IPS DF 6.9 (cell line): ENCODE measurements around the gene ASAP2.

Experiments used
- DNase-seq: peaks from one replicate; pipeline ENCODE4 v3.0.0-alpha.2; 2013; ENCODE audit warnings: low read depth, low spot score
- H3K27ac ChIP-seq: one replicate; pipeline ENCODE4 v1.5.1; 2013; ENCODE audit warnings: low read length, control low read depth
- H3K27me3 ChIP-seq: 2 replicates; pipeline ENCODE4 v1.6.1; 2013; ENCODE audit warnings: mild to moderate bottlenecking, low read length; ENCODE audit not compliant: control insufficient read depth, insufficient read depth
- H3K36me3 ChIP-seq: 2 replicates; pipeline ENCODE4 v1.6.1; 2013; ENCODE audit warnings: low read length; ENCODE audit not compliant: control insufficient read depth, insufficient read depth
- H3K4me1 ChIP-seq: 2 replicates; pipeline ENCODE4 v1.6.1; 2013; ENCODE audit warnings: low read length; ENCODE audit not compliant: control insufficient read depth, insufficient read depth
- H3K4me3 ChIP-seq: 2 replicates; pipeline ENCODE4 v1.5.1; 2013; ENCODE audit warnings: mild to moderate bottlenecking, low read length
- H3K9me3 ChIP-seq: 2 replicates; pipeline ENCODE4 v1.6.1; 2013; ENCODE audit warnings: low read length, inconsistent platforms; ENCODE audit not compliant: control insufficient read depth, insufficient read depth
- WGBS: extraction: QIAGEN DNeasy Blood & Tissue Kit; methylation state at CpG from one replicate; pipeline ENCODE4 v1.1.7; 2013; ENCODE audit warnings: mixed read lengths, missing lambda C conversion rate; ENCODE audit not compliant: insufficient read length, insufficient coverage; 5-methylcytosine and 5-hydroxymethylcytosine counted together

The ASAP2 gene

DNA sequence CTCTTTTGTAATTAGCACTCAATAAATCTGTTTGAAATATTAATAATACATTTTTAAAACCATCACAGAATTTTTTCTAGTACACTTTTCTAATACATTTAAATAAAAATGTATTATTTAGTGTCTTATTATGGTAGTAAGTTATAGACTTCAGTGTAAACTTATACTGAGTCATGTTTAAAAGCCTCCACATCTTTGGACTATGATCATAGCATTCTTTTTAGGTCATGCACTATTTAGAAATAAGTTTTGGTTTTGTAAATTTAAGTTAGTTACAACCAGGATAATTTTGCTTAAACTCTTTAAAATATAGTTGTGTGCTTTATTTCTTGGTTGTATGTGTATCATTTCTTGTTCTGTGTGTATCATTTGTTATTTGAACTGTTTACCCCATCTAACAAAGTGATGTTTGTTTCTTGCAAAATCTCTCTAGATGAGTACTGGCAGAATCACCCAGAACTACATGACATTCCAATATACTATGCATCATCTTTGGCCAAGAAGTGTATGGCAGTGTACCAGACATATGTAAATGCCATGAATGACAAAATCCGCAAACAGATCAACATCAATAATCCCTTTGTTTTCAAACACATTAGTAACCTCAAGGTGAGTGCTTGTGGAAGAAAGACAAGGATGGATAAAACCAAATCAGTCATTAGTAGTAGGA lies 233.6 kb downstream of the ASAP2 start:
- Histone ChIP-seq H3K9me3 (no peaks in the 10 kb centered on the region), H3K27ac (no peak overlapping the region), H3K4me1 (no peaks in the 10 kb centered on the region), H3K36me3 (peaks cover 20% of the 10 kb centered on the region; the same call in 1 of the 2 replicates), H3K27me3 (no peaks in the 10 kb centered on the region), H3K4me3 (no peak overlapping the region)
- WGBS = no CpG with 5 or more reads among the region's 1 CpG
- DNase-seq = no peak

DNA sequence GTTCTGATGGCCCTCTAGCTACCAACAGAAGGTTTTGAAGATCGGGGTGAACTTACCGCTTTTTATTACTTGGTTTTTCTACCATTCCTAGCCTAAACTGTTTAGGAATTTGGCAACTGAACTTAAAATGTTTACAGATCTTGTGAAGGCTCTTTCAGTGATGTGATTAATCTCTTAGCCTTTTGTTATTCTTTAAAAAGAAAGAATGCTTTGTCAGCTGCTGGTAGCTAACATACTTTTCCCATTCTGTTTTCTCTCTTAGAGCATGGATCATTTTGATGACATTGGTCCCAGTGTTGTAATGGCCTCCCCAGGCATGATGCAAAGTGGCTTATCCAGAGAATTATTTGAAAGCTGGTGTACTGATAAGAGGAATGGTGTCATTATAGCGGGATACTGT lies 234.9 kb downstream of the ASAP2 start:
- DNase-seq = no peak
- H3K4me3 ChIP-seq = no peak overlapping the region
- peaks cover 26% of the 10 kb centered on the region; the same call in 1 of the 2 replicates for H3K36me3 ChIP-seq
- no peaks in the 10 kb centered on the region for H3K9me3 ChIP-seq
- H3K27ac ChIP-seq = no peak overlapping the region
- H3K4me1 ChIP-seq = no peaks in the 10 kb centered on the region
- no peaks in the 10 kb centered on the region for H3K27me3 ChIP-seq
- no CpG with 5 or more reads among the region's 3 CpGs for WGBS

DNA sequence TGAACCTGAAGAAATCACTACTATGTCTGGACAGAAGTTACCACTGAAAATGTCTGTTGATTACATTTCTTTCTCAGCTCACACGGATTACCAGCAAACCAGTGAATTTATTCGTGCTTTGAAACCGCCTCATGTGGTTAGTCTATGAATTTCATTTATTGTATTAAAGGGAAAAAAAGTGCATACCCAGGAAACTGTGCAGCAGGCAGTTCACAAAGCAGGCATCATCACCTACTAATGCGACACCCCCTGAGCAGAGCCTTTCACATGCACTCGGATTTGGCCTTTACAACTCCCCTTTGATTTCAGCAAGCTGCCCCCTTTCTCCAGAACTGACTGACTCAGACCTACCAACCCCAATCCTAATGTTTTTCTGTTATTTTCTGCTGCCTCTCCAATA lies 236.9 kb downstream of the ASAP2 start:
- no peak overlapping the region for H3K4me3 ChIP-seq
- H3K27ac ChIP-seq = no peak overlapping the region
- DNase-seq = no peak
- no peaks in the 10 kb centered on the region for H3K9me3 ChIP-seq
- no CpG with 5 or more reads among the region's 5 CpGs for WGBS
- no peaks in the 10 kb centered on the region for H3K4me1 ChIP-seq
- no peaks in the 10 kb centered on the region for H3K27me3 ChIP-seq
- H3K36me3 ChIP-seq = peaks cover 24% of the 10 kb centered on the region; the same call in 1 of the 2 replicates

DNA sequence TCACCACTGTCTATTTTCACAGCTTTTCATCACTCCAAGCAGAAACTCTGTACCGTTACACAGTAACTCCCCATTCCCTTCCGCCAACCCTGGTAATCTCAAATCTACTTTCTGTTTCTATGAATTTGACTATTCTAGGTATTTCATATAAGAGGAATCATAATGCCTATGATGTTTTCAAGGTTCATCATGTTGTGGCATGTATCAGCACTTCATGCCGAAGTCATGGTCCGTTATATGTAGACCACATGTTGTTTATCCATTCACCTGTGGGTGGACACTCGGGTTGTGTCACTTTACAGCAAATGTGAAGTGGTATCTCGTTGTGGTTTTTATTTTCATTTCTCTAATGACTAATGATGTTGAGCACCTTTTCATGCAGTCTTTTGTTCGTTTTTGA lies 238.5 kb downstream of the ASAP2 start:
- Histone ChIP-seq H3K27ac (no peak overlapping the region), H3K4me3 (no peak overlapping the region), H3K27me3 (no peaks in the 10 kb centered on the region), H3K36me3 (peaks cover 24% of the 10 kb centered on the region; the same call in 1 of the 2 replicates), H3K4me1 (no peaks in the 10 kb centered on the region), H3K9me3 (no peaks in the 10 kb centered on the region)
- WGBS = no CpG with 5 or more reads among the region's 7 CpGs
- DNase-seq = no peak

DNA sequence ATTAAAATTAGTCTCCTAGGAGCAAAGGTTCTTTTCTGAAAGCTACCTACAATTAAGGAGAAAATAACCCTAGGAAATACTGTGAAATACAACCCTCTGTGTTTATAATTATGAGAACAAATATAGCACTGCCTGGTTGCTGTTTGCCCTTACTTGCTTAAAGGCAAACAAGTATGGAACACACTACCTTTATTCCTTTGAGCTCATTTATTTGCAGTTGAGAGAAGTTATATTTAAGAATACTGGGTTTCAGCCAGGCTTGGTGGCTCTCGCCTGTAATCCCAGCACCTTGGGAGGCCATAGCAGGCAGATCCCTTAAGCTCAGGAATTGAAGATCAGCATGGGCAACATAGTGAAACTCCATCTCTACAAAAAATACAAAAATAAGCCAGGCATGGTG lies 244.6 kb downstream of the ASAP2 start:
- no peak overlapping the region for H3K27ac ChIP-seq
- no peaks in the 10 kb centered on the region for H3K27me3 ChIP-seq
- WGBS = no CpG with 5 or more reads among the region's 1 CpG
- H3K9me3 ChIP-seq = no peaks in the 10 kb centered on the region
- H3K36me3 ChIP-seq = peaks cover 7% of the 10 kb centered on the region; the same call in 1 of the 2 replicates
- no peak overlapping the region for H3K4me3 ChIP-seq
- DNase-seq = no peak
- no peaks in the 10 kb centered on the region for H3K4me1 ChIP-seq
